HG02885 (cell line): ENCODE measurements around the gene GRK5.
"Not testable (repeated sequence)": the region's sequence is repeated elsewhere in the genome, so short reads cannot be mapped to it uniquely, and the experiment has no call there.

Source experiments
- ATAC-seq: cut with Tn5 transposase; IDR thresholded peaks from one replicate; pipeline ENCODE4 v1.9.1; 2021; ENCODE audit warnings: mild to moderate bottlenecking; ENCODE audit not compliant: unreplicated experiment, poor library complexity

GRK5 gene

GRCh38 chr10:119217991-119218490 is 10.7 kb downstream of the GRK5 start:
- no peak for ATAC-seq

- ATAC-seq: no peak
Observed at GRCh38 chr10:119219871-119220270, 12.5 kb downstream of the GRK5 start.

- no peak for ATAC-seq
Observed at GRCh38 chr10:119221201-119221600, 13.8 kb downstream of the GRK5 start.

GRCh38 chr10:119221666-119222065 is 14.3 kb downstream of the GRK5 start:
- no peak for ATAC-seq

- no peak for ATAC-seq
Observed at GRCh38 chr10:119222537-119222936, 15.2 kb downstream of the GRK5 start.

- ATAC-seq: no peak
Observed at GRCh38 chr10:119222966-119223386, 15.6 kb downstream of the GRK5 start.

- ATAC-seq: no peak
Observed at GRCh38 chr10:119225083-119225658, 17.8 kb downstream of the GRK5 start.

- ATAC-seq: no peak
Observed at GRCh38 chr10:119227825-119228224, 20.5 kb downstream of the GRK5 start.

- ATAC-seq: no peak
Observed at GRCh38 chr10:119231654-119232053, 24.3 kb downstream of the GRK5 start.

GRCh38 chr10:119232439-119232838 is 25.1 kb downstream of the GRK5 start:
- ATAC-seq: not testable (repeated sequence)

- no peak for ATAC-seq
Observed at GRCh38 chr10:119233123-119233820, 25.9 kb downstream of the GRK5 start.

GRCh38 chr10:119233821-119234220 is 26.4 kb downstream of the GRK5 start:
- no peak for ATAC-seq

GRCh38 chr10:119235356-119235755 is 28.0 kb downstream of the GRK5 start:
- ATAC-seq: no peak

- ATAC-seq: no peak
Observed at GRCh38 chr10:119237722-119238436, 30.5 kb downstream of the GRK5 start.

GRCh38 chr10:119238577-119238976 is 31.2 kb downstream of the GRK5 start:
- ATAC-seq: no peak

- not testable (repeated sequence) for ATAC-seq
Observed at GRCh38 chr10:119239015-119239414, 31.6 kb downstream of the GRK5 start.

- not testable (repeated sequence) for ATAC-seq
Observed at GRCh38 chr10:119239630-119240029, 32.3 kb downstream of the GRK5 start.

- no peak for ATAC-seq
Observed at GRCh38 chr10:119241066-119241465, 33.7 kb downstream of the GRK5 start.

GRCh38 chr10:119242186-119242585 is 34.8 kb downstream of the GRK5 start:
- ATAC-seq: no peak

GRCh38 chr10:119243488-119243887 is 36.1 kb downstream of the GRK5 start:
- ATAC-seq: no peak

- no peak for ATAC-seq
Observed at GRCh38 chr10:119243967-119244366, 36.6 kb downstream of the GRK5 start.
